Thoracic aorta (tissue), 2 donors: ENCODE results near the gene UNC5A. TPM values are rescaled to one million over a fixed set of nuclear protein-coding genes. Genes with fewer than 3 reads are reported as not detected.

Experiments
- ATAC-seq: fragments of 150-250 bp; one replicate; pipeline ENCODE4 v1.8.0; 2017; ENCODE audit warnings: low read depth; ENCODE audit not compliant: insufficient number of reproducible peaks, low FRiP score
- DNase-seq: peaks from one replicate; pipeline ENCODE4 v3.0.0-alpha.2; 2020; ENCODE audit warnings: low spot score
- H3K27ac ChIP-seq, 2 donors: fragments of 200-600 bp; sonication (generic); 1 replicate in 1 of 2; 2 replicates in 1 of 2; pipeline ENCODE4 v1.5.1; 2016; ENCODE audit warnings: mild to moderate bottlenecking in 2 of 2, moderate library complexity in 2 of 2
- H3K27me3 ChIP-seq: fragments of 200-600 bp; sonication (generic); replicated peaks from 2 replicates; pipeline ENCODE4 v1.6.0; 2016; ENCODE audit warnings: mild to moderate bottlenecking; ENCODE audit not compliant: insufficient read depth
- H3K36me3 ChIP-seq: fragments of 200-600 bp; sonication (generic); one replicate; pipeline ENCODE4 v1.5.1; 2016
- H3K4me1 ChIP-seq, 2 donors: fragments of 200-600 bp; sonication (generic); 1 replicate in 1 of 2; 2 replicates in 1 of 2; pipeline versions ENCODE4 v1.5.1 to v1.6.0; 2016; ENCODE audit warnings: low read depth in 2 of 2, mild to moderate bottlenecking in 1 of 2; ENCODE audit not compliant: control insufficient read depth in 1 of 2
- H3K4me3 ChIP-seq: fragments of 200-600 bp; sonication (generic); 2 replicates; pipeline ENCODE4 v1.5.1; 2016; ENCODE audit warnings: mild to moderate bottlenecking
- H3K9me3 ChIP-seq: fragments of 200-600 bp; sonication (generic); 2 replicates; pipeline ENCODE4 v1.5.1; 2016
- total RNA-seq, 2 donors: library from RNA; depleted of rRNA; stranded (reverse); fragments of >200 nt; gene quantifications; one replicate each; pipeline versions ENCODE4 v1.1.0 to v1.2.3, GENCODE V29; 2016
- TF ChIP-seq, protein P1 (sequence below): fragments of 200-600 bp; sonication (generic); IDR thresholded peaks from one replicate; pipeline ENCODE4 v1.5.1; 2019; ENCODE audit warnings: antibody characterized with exemption

Gene UNC5A
- total RNA-seq, 2 donors from 2014 or later = not detected

DNA sequence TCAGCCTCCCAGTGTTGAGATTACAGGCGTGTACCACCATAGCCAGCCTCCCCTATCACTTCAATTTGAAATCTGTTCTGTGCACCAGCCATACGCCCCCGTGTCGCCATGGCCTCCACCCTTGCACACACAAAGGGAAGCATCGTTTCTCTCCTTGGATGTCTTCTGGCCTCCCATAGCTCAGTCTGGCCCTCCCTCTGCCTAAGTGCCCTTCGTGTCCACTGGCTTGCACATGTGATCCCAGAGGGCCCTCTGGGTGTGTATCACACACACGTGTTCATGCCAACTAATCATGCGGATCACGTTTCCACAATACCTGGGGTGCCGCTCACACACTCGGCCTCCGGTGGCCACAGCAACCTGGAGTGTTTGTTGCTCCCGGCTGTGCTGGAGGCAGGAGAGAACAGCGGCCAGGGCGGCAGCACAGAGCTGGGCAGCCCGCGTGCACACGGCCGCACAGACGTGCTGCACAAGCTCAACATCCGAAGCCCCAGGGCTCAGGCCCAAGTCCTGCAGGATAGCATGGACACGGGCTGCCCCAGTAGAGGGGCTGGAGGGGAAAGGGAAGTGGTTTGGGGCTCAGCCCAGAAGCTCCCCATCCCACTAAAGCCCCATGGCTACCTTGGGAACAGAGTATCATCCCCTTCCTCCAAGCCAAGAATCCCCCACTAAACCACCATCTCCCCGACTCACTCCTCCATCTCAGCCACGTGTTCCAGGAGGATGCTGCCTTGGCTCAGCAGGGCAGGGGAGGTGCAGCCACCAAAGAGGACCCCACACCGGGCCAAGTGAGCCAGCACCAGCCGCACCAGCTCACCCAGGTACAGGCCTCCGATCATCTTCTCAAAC lies 77.9 kb downstream of the UNC5A start:
- DNase-seq (no peak), ATAC-seq (no peak)
- H3K27me3 ChIP-seq = no peaks in the 10 kb centered on the region
- no peak overlapping the region for H3K27ac ChIP-seq
- H3K4me3 ChIP-seq = no peak overlapping the region
- no peaks in the 10 kb centered on the region for H3K9me3 ChIP-seq
- H3K4me1 ChIP-seq = no peaks in the 10 kb centered on the region
- TF ChIP-seq, protein P1, sequence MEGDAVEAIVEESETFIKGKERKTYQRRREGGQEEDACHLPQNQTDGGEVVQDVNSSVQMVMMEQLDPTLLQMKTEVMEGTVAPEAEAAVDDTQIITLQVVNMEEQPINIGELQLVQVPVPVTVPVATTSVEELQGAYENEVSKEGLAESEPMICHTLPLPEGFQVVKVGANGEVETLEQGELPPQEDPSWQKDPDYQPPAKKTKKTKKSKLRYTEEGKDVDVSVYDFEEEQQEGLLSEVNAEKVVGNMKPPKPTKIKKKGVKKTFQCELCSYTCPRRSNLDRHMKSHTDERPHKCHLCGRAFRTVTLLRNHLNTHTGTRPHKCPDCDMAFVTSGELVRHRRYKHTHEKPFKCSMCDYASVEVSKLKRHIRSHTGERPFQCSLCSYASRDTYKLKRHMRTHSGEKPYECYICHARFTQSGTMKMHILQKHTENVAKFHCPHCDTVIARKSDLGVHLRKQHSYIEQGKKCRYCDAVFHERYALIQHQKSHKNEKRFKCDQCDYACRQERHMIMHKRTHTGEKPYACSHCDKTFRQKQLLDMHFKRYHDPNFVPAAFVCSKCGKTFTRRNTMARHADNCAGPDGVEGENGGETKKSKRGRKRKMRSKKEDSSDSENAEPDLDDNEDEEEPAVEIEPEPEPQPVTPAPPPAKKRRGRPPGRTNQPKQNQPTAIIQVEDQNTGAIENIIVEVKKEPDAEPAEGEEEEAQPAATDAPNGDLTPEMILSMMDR = no peak
- H3K36me3 ChIP-seq = no peaks in the 10 kb centered on the region

DNA sequence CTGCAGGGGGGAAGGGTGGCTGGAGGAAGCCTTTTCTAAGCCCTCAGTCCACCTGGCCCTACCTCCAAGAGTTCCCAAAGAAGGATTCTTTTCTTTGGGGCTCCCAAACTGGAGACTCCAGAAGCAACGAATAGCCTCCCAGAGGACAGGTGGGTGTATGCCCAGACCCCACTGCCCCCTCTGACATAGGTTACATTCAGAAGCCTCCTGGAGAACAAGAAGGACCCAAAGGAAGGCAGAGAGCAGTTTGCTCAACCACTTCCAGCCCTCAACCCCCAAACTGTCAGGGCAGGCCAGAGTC lies 78.5 kb downstream of the UNC5A start:
- TF ChIP-seq, protein P1 = no peak
- no peaks in the 10 kb centered on the region for H3K9me3 ChIP-seq
- H3K4me3 ChIP-seq = no peak overlapping the region
- no peaks in the 10 kb centered on the region for H3K36me3 ChIP-seq
- no peak overlapping the region for H3K27ac ChIP-seq
- DNase-seq (no peak), ATAC-seq (no peak)
- no peaks in the 10 kb centered on the region for H3K4me1 ChIP-seq
- no peaks in the 10 kb centered on the region for H3K27me3 ChIP-seq

DNA sequence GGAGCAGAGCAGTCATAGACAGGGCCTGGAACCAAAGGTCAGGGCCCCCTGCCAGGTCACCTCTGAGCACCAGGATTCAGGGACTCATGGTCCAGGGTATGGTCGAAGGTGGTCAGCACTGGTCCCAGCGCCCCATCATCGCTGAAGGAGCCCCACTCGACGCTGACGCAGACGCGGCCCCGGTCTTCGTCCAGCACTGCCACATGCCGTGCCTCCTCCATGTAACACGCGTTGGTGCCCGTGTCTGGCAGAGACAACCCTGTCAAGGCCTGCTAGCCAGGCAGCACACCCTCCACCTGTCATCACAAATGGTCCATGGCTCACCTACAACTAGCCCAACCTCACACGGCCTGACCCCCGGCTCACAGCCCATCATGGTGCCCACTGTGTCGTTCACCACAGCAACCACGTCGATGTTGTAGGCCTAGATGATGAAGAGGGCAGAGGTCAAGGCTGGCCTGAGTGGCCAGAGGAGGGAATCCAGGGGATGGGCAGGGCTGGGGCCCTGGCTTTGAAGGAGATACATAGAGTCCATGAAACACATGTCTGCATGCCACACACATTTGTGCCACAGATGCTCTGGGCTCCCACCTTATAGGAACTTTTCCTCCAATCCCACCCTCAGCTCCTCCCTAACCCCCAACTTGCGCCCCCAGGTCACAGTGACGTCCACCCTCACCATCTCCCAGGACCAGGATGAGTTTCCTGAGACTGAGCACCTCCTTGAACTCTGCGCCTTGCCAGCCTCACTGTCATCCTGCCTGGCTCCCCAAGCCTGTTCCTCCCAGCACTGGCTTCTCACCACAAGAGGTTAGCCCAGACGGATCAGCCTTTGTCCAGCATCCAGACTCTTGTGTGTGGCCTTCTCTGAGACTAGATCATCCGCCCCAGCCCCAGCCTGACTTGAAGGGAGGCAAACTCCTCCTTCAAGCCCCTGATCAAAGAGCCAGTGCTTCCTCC lies 79.2 kb downstream of the UNC5A start:
- DNase-seq = no peak
- H3K4me1 ChIP-seq = no peaks in the 10 kb centered on the region
- no peaks in the 10 kb centered on the region for H3K9me3 ChIP-seq
- TF ChIP-seq, protein P1 = no peak
- no peak overlapping the region for H3K27ac ChIP-seq
- no peak for ATAC-seq
- no peaks in the 10 kb centered on the region for H3K36me3 ChIP-seq
- H3K27me3 ChIP-seq = no peaks in the 10 kb centered on the region
- H3K4me3 ChIP-seq = no peak overlapping the region

DNA sequence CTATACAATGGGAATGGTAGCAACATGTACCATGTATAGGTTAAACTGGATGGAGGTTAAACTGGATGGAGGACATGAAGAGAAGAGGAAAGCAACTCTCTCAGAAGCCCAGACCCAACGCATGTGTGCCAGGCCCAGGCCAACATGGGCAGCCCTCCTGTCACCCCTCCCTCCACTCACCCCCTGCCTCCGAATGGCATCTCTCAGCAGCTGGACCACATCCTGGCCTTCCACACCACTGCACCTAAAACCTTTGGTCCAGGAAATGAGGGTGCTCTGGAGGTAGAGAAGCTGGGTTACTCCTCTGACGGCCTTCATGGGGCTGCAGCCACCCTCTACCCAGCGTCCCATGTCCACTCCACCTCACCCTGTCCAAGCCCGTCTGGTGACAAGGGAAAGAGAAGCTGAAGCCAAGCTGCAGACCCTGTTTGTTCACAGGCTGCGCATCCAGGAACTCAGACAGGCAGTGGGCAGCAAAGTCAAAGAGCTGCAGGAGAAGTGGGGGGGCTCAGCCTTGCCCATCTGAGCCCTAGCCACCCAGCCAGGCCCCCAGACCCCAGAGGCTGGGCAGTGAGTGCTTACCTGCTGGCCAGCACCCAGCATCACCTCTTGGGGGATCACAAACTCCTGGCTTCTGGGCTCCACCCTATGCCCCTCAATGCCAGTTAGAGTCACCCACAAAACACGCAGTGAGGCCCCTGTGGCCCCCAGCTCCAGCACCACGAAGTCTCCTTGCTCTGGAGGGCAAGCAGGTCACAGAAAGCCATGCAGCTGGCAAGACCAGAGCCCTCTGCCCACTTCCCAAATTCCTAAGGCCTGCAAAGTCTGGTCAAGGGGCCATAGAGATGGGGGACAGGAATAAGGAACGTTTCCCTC lies 80.3 kb downstream of the UNC5A start:
- no peak for DNase-seq
- ATAC-seq = no peak
- Histone ChIP-seq H3K27ac (no peak overlapping the region), H3K4me3 (no peak overlapping the region), H3K27me3 (no peaks in the 10 kb centered on the region), H3K9me3 (no peaks in the 10 kb centered on the region), H3K4me1 (no peaks in the 10 kb centered on the region), H3K36me3 (no peaks in the 10 kb centered on the region)
- TF ChIP-seq, protein P1 = no peak
